Panc1 (cell line): ENCODE data around the gene SGSH. TPM values are rescaled to one million over a fixed set of nuclear protein-coding genes. Genes with fewer than 3 reads are reported as not detected.

Source experiments
- ATAC-seq: fragments of 200-7000 bp; cut with Tn5 transposase; 2 replicates; pipeline ENCODE4 v1.9.1; 2020; ENCODE audit warnings: mild to moderate bottlenecking, moderate library complexity
- BruUV-seq: library from RNA; stranded (reverse); fragments of 400-500 nt; replicated peaks from 2 replicates; lab custom pipeline; 2021; lab: Mats Ljungman, UMichigan
- CTCF ChIA-PET: fragments of 300-600 bp; sonication (Branson Sonifier 250); formaldehyde crosslinking; loops from one replicate; lab custom pipeline; 2022; ENCODE audit warnings: antibody characterized with exemption; lab: Charles Lee
- POLR2A ChIA-PET: fragments of 300-600 bp; sonication (Branson Sonifier 250); formaldehyde crosslinking; loops from one replicate; lab custom pipeline; 2022; ENCODE audit warnings: antibody characterized with exemption; lab: Charles Lee
- DNase-seq: peaks from one replicate; pipeline ENCODE4 v3.0.0-alpha.2; 2010; ENCODE audit warnings: low read depth, low spot score
- H3K27ac ChIP-seq: 2 replicates; pipeline ENCODE4 v1.5.1; 2011; ENCODE audit warnings: mild to moderate bottlenecking, low read length, inconsistent platforms
- H3K27me3 ChIP-seq: fragments of 200-500 bp; sonication (Bioruptor generic); 2 replicates; pipeline ENCODE4 v1.6.0; 2014; ENCODE audit warnings: low read length, inconsistent platforms; ENCODE audit not compliant: control insufficient read depth, insufficient read depth
- H3K36me3 ChIP-seq: fragments of 200-500 bp; sonication (Bioruptor generic); 2 replicates; pipeline ENCODE4 v1.5.1; 2014; ENCODE audit warnings: inconsistent platforms, mild to moderate bottlenecking, low read length, moderate library complexity; ENCODE audit not compliant: control insufficient read depth, insufficient read depth
- H3K4me1 ChIP-seq: 2 replicates; pipeline ENCODE4 v1.5.1; 2011; ENCODE audit warnings: inconsistent platforms, mild to moderate bottlenecking, low read length, moderate library complexity; ENCODE audit not compliant: control insufficient read depth, insufficient read depth
- H3K4me3 ChIP-seq, 2 experiments: 2 replicates each; pipeline ENCODE4 v1.5.1; 2011 to 2012; ENCODE audit warnings: low read depth in 2 of 2, low read length in 2 of 2, mild to moderate bottlenecking in 2 of 2, inconsistent platforms in 1 of 2, moderate library complexity in 1 of 2
- H3K9me3 ChIP-seq: fragments of 200-500 bp; sonication (Bioruptor generic); 2 replicates; pipeline ENCODE4 v1.5.1; 2014; ENCODE audit warnings: low read depth, mild to moderate bottlenecking, inconsistent platforms, low read length, moderate library complexity; ENCODE audit not compliant: control insufficient read depth, insufficient read depth
- CTCF ChIP-seq: fragments of 450-650 bp; IDR thresholded peaks from 2 replicates; pipeline ENCODE4 v1.5.1; 2017; ENCODE audit warnings: mild to moderate bottlenecking
- POLR2AphosphoS5 ChIP-seq: IDR thresholded peaks from 2 replicates; pipeline ENCODE4 v1.6.1; 2012; ENCODE audit warnings: mild to moderate bottlenecking, low read depth, low read length, moderate library complexity
- REST ChIP-seq, 2 experiments: IDR thresholded peaks; 2 replicates each; pipeline ENCODE4 v1.6.1; 2011 to 2012; ENCODE audit warnings: low read depth in 2 of 2, control low read depth in 1 of 2, low read length in 1 of 2, mild to moderate bottlenecking in 1 of 2, moderate library complexity in 1 of 2; ENCODE audit not compliant: insufficient read depth in 1 of 2
- SIN3A ChIP-seq: IDR thresholded peaks from 2 replicates; pipeline ENCODE4 v1.6.1; 2012; ENCODE audit warnings: low read depth, mild to moderate bottlenecking, low read length, moderate library complexity, borderline replicate concordance; ENCODE audit not compliant: insufficient read depth
- TCF7L2 ChIP-seq: IDR thresholded peaks from 2 replicates; pipeline ENCODE4 v1.6.1; 2011; ENCODE audit warnings: mild to moderate bottlenecking, low read depth, low read length, inconsistent platforms
- in situ Hi-C: cut with HindIII; loops from 2 replicates; pipeline ENCODE4 v1.10.0; 2016; ENCODE audit warnings: low sequenced_read_pairs, low pct_unique_long_range_greater_than_20kb
- intact Hi-C: fragments of 100-400 bp; cut with micrococcal nuclease; formaldehyde crosslinking; loops from one replicate; pipeline ENCODE4 v1.10.0; 2022; ENCODE audit not compliant: unreplicated experiment
- total RNA-seq: library from RNA; stranded (reverse); gene quantifications from one replicate; pipeline ENCODE4 v1.2.1, GENCODE V29; 2021; ENCODE audit not compliant: unreplicated experiment

SGSH gene
- total RNA-seq, 1 experiment from 2014 or later = 70.2 TPM

- ATAC-seq (no peak), DNase-seq (no peak)
- H3K4me3 ChIP-seq = no peak overlapping the region
- CTCF ChIA-PET = no interaction called here
- in situ Hi-C loops (no loop called here), intact Hi-C loops (no loop called here)
- no peaks in the 10 kb centered on the region for H3K9me3 ChIP-seq
- H3K27me3 ChIP-seq = no peaks in the 10 kb centered on the region
- H3K36me3 ChIP-seq = no peaks in the 10 kb centered on the region
- no peak overlapping the region for H3K27ac ChIP-seq
- no TSS peak for BruUV-seq
- no peaks in the 10 kb centered on the region; the same call in 1 of the 2 replicates for H3K4me1 ChIP-seq
- TF ChIP-seq REST (IDR thresholded peaks at IDR 0.05; ENCODE audit: insufficient read depth in 1 of 2, low read depth in 2 of 2, low read length in 1 of 2) (peak in 1 of 2 experiments; percentile 17; a peak in 1 of 4 replicates), POLR2AphosphoS5 (no peak)
- POLR2A ChIA-PET = interaction anchor here (0.6 kb wide), 1 partner anchor 128 kb away, joined by 3 read pairs; no protein-coding TSS in a partner anchor
These were observed 28.9 kb downstream of the SGSH start for GRCh38 chr17:80191192-80191591.

GRCh38 chr17:80190716-80191115 is 29.4 kb downstream of the SGSH start:
- ATAC-seq = no peak
- in situ Hi-C loops = no loop called here
- no peaks in the 10 kb centered on the region for H3K9me3 ChIP-seq
- BruUV-seq = no TSS peak
- H3K36me3 ChIP-seq = no peaks in the 10 kb centered on the region
- intact Hi-C loops = no loop called here
- no peak overlapping the region for H3K4me3 ChIP-seq
- DNase-seq = no peak
- H3K27ac ChIP-seq = no peak overlapping the region
- CTCF ChIA-PET = no interaction called here
- H3K27me3 ChIP-seq = no peaks in the 10 kb centered on the region
- no peaks in the 10 kb centered on the region; the same call in 1 of the 2 replicates for H3K4me1 ChIP-seq
- no peak for TF ChIP-seq SIN3A
- POLR2A ChIA-PET = no interaction called here

- CTCF ChIA-PET = interaction anchor here (0.8 kb wide), 1 partner anchor 14 kb away, joined by 4 read pairs; no protein-coding TSS in a partner anchor
- in situ Hi-C loops (no loop called here), intact Hi-C loops (no loop called here)
- H3K4me3 ChIP-seq = no peak overlapping the region
- no peaks in the 10 kb centered on the region for H3K36me3 ChIP-seq
- no peaks in the 10 kb centered on the region; the same call in 1 of the 2 replicates for H3K4me1 ChIP-seq
- H3K27me3 ChIP-seq = no peaks in the 10 kb centered on the region
- ATAC-seq (no peak), DNase-seq (no peak)
- no TSS peak for BruUV-seq
- no peak for TF ChIP-seq CTCF
- TF ChIP-seq SIN3A = no peak
- TF ChIP-seq REST (IDR thresholded peaks at IDR 0.05; ENCODE audit: insufficient read depth in 1 of 2, low read depth in 2 of 2, low read length in 1 of 2) = no peak
- TF ChIP-seq POLR2AphosphoS5 = no peak
- TF ChIP-seq TCF7L2 = no peak
- no peak overlapping the region for H3K27ac ChIP-seq
- POLR2A ChIA-PET = no interaction called here
- H3K9me3 ChIP-seq = no peaks in the 10 kb centered on the region
These were observed 30.5 kb downstream of the SGSH start for GRCh38 chr17:80189611-80190010.
